CD14-positive monocyte (primary cell): Measurements from ENCODE around the gene OMD. TPM values are rescaled to one million over a fixed set of nuclear protein-coding genes. Genes with fewer than 3 reads are reported as not detected.

Experiments
- DNase-seq, 3 donors: peaks; one replicate each; pipeline ENCODE4 v3.0.0-alpha.2; 2011 to 2022
- H2AFZ ChIP-seq: 2 replicates; pipeline ENCODE4 v1.6.0; 2012; ENCODE audit warnings: mild to moderate bottlenecking, low read depth, low read length, inconsistent platforms; ENCODE audit not compliant: insufficient read depth, poor library complexity, severe bottlenecking
- H3K27ac ChIP-seq, 2 donors: 1 replicate in 1 of 2; 2 replicates in 1 of 2; pipeline ENCODE4 v1.5.1; 2012 to 2013; ENCODE audit warnings: low read length in 2 of 2, control low read depth in 1 of 2, inconsistent platforms in 1 of 2, low read depth in 1 of 2, mild to moderate bottlenecking in 1 of 2
- H3K27me3 ChIP-seq, 2 donors: one replicate each; pipeline versions ENCODE4 v1.6.0 to v1.6.1; 2011 to 2013; ENCODE audit warnings: low read length in 2 of 2; ENCODE audit not compliant: control insufficient read depth in 2 of 2, insufficient read depth in 2 of 2
- H3K36me3 ChIP-seq, 2 donors: replicated peaks in 1 of 2; 1 replicate in 1 of 2; 2 replicates in 1 of 2; pipeline versions ENCODE4 v1.5.1 to v1.6.1; 2012 to 2013; ENCODE audit warnings: low read length in 2 of 2, control low read depth in 1 of 2, inconsistent platforms in 1 of 2, mild to moderate bottlenecking in 1 of 2; ENCODE audit not compliant: insufficient read depth in 2 of 2, control insufficient read depth in 1 of 2
- H3K4me1 ChIP-seq, 2 donors: 1 replicate in 1 of 2; 2 replicates in 1 of 2; pipeline versions ENCODE4 v1.5.1 to v1.6.1; 2012 to 2013; ENCODE audit warnings: low read length in 2 of 2, control low read depth in 1 of 2, inconsistent platforms in 1 of 2, mild to moderate bottlenecking in 1 of 2, moderate library complexity in 1 of 2; ENCODE audit not compliant: insufficient read depth in 2 of 2, control insufficient read depth in 1 of 2
- H3K4me2 ChIP-seq: replicated peaks from 2 replicates; pipeline ENCODE3; 2012; ENCODE audit warnings: low read length, moderate library complexity, mild to moderate bottlenecking; ENCODE audit not compliant: poor library complexity, severe bottlenecking; ENCODE audit errors: extremely low read depth
- H3K4me3 ChIP-seq, 3 experiments: fragments of 200-600 bp in 1 of 3; sonication (generic) in 1 of 3; replicated peaks in 1 of 3; 1 replicate in 2 of 3; 2 replicates in 1 of 3; pipeline ENCODE4 v1.5.1; 2011 to 2013; ENCODE audit warnings: low read length in 3 of 3, mild to moderate bottlenecking in 3 of 3, control low read depth in 2 of 3, low read depth in 2 of 3, inconsistent platforms in 1 of 3, moderate library complexity in 1 of 3
- H3K79me2 ChIP-seq: 2 replicates; pipeline ENCODE4 v1.6.0; 2012; ENCODE audit warnings: mild to moderate bottlenecking, control low read depth, inconsistent platforms, low read length, moderate library complexity; ENCODE audit not compliant: insufficient read depth
- H3K9ac ChIP-seq: 2 replicates; pipeline ENCODE4 v1.6.0; 2017; ENCODE audit warnings: low read length, mild to moderate bottlenecking; ENCODE audit not compliant: insufficient read depth, poor library complexity, severe bottlenecking
- H3K9me3 ChIP-seq, 2 donors: replicated peaks in 1 of 2; 1 replicate in 1 of 2; 2 replicates in 1 of 2; pipeline versions ENCODE4 v1.5.1 to v1.6.1; 2012 to 2013; ENCODE audit warnings: low read length in 2 of 2, control low read depth in 1 of 2; ENCODE audit not compliant: control insufficient read depth in 1 of 2, insufficient read depth in 1 of 2
- H4K20me1 ChIP-seq: 2 replicates; pipeline ENCODE4 v1.6.0; 2012; ENCODE audit warnings: mild to moderate bottlenecking, low read length, control low read depth, moderate library complexity; ENCODE audit not compliant: insufficient read depth
- H3K27ac Mint-ChIP-seq, 7 donors: one replicate each; pipeline ENCODE4 v1.8.0; 2020; ENCODE audit warnings: mild to moderate bottlenecking in 7 of 7, mixed read lengths in 7 of 7, moderate library complexity in 6 of 7, inconsistent platforms in 2 of 7
- H3K27me3 Mint-ChIP-seq, 3 donors: one replicate each; pipeline ENCODE4 v1.8.0; 2021 to 2022; ENCODE audit warnings: low read depth in 3 of 3, mild to moderate bottlenecking in 3 of 3, mixed read lengths in 3 of 3, moderate library complexity in 3 of 3, inconsistent platforms in 1 of 3
- H3K36me3 Mint-ChIP-seq, 2 donors: one replicate each; pipeline ENCODE4 v1.8.0; 2020; ENCODE audit warnings: mixed read lengths in 2 of 2, inconsistent platforms in 1 of 2, mild to moderate bottlenecking in 1 of 2
- H3K4me1 Mint-ChIP-seq: one replicate; pipeline ENCODE4 v1.8.0; 2020; ENCODE audit warnings: mild to moderate bottlenecking, mixed read lengths
- H3K4me3 Mint-ChIP-seq, 2 donors: one replicate each; pipeline ENCODE4 v1.8.0; 2020; ENCODE audit warnings: mild to moderate bottlenecking in 2 of 2, mixed read lengths in 2 of 2, moderate library complexity in 1 of 2
- H3K9me3 Mint-ChIP-seq, 7 donors: one replicate each; pipeline ENCODE4 v1.8.0; 2020 to 2022; ENCODE audit warnings: mixed read lengths in 7 of 7, mild to moderate bottlenecking in 6 of 7, moderate library complexity in 6 of 7, inconsistent platforms in 2 of 7
- CTCF ChIP-seq: fragments of 200-600 bp; IDR thresholded peaks from one replicate; pipeline ENCODE4 v1.8.0; 2022; ENCODE audit warnings: antibody characterized with exemption, mild to moderate bottlenecking
- WGBS: methylation state at CpG from one replicate; pipeline ENCODE4 v1.1.5; 2013; ENCODE audit warnings: missing lambda C conversion rate; ENCODE audit not compliant: insufficient coverage; 5-methylcytosine and 5-hydroxymethylcytosine counted together
- intact Hi-C, 2 donors: fragments of 100-400 bp; cut with micrococcal nuclease; formaldehyde crosslinking; loops; one replicate each; pipeline versions ENCODE4 v1.15.0 to v1.15.1; 2023
- polyA plus RNA-seq, 3 donors: library from polyadenylated mRNA; depleted of rRNA in 1 of 3; unstranded in 2 of 3; stranded (reverse) in 1 of 3; fragments of 300-500 nt in 2 of 3; fragments of >200 nt in 1 of 3; fragmentation: Illumina TruSeq in 2 of 3; gene quantifications; 1 replicate in 2 of 3; 2 replicates in 1 of 3; pipeline ENCODE4 v1.2.3, GENCODE V29; 2012 to 2021

Gene OMD
- polyA plus RNA-seq, 3 donors: not detected

DNA sequence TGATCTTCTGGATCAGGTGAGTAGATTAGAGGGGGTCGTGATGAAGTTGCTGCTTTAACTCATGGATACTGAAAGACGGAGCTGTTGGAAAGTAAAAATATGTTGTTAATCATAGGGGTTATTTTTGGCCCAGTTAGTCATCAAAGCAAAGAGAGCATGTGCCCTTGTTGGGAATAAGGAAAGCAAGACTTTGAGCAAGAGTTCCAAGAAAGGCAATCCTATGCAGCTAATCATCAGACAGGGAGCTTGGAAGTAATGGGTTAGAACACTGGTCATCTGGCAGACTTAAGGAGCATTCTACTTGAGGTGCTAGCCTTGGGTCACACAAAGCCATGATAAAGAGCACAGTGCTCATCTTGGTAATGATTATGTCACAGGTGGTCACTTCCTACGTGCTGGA is 39.7 kb upstream of the OMD start:
- H3K36me3 Mint-ChIP-seq: peaks cover 0 to 3% of the 10 kb centered on the region in 2 donors
- no peaks in the 10 kb centered on the region for H3K27me3 ChIP-seq
- no peak for DNase-seq
- no peaks in the 10 kb centered on the region for H3K4me1 Mint-ChIP-seq
- WGBS: 98% methylated on average over 3 of the region's 3 CpGs
- no peaks in the 10 kb centered on the region for H3K9me3 ChIP-seq
- H3K4me1 ChIP-seq: no peaks in the 10 kb centered on the region
- no peak overlapping the region for H2AFZ ChIP-seq
- no peaks in the 10 kb centered on the region for H3K36me3 ChIP-seq
- intact Hi-C loops: no loop called here
- H3K4me3 ChIP-seq: no peak overlapping the region
- H3K27me3 Mint-ChIP-seq: no peaks in the 10 kb centered on the region
- H3K9me3 Mint-ChIP-seq: no peaks in the 10 kb centered on the region
- H3K27ac ChIP-seq: no peak overlapping the region
- H3K79me2 ChIP-seq: no peaks in the 10 kb centered on the region
- H3K9ac ChIP-seq: no peak overlapping the region
- TF ChIP-seq CTCF: no peak
- no peak overlapping the region for H3K27ac Mint-ChIP-seq
- no peak overlapping the region for H3K4me3 Mint-ChIP-seq
- no peaks in the 10 kb centered on the region for H4K20me1 ChIP-seq
- H3K4me2 ChIP-seq: no peak overlapping the region

DNA sequence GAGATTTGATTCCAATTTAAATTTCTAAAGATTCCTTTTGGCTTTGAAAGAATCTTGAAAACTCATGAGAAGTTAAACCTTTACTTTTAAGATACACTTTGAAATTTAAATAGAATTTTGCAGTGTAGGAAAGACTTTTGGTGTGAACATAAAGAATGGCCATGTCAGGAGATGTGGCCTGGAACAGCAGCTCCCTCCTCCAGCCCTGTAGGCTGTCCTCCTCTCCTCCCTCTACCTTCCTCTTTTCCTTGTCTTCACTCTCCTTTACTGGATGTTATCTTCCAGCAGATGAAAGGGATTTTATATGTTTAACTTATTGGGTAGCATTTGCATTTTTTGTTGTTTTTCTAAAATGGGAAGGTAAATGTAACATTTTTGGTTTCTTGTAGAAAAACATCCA is 39.1 kb upstream of the OMD start:
- Histone ChIP-seq H3K36me3 (no peaks in the 10 kb centered on the region), H3K4me1 (no peaks in the 10 kb centered on the region), H2AFZ (no peak overlapping the region), H3K4me3 (no peak overlapping the region), H3K4me2 (no peak overlapping the region), H3K9ac (no peak overlapping the region), H3K27ac (no peak overlapping the region), H4K20me1 (no peaks in the 10 kb centered on the region), H3K79me2 (no peaks in the 10 kb centered on the region), H3K9me3 (no peaks in the 10 kb centered on the region), H3K27me3 (no peaks in the 10 kb centered on the region)
- intact Hi-C loops: no loop called here
- Mint-ChIP-seq H3K36me3 (peaks cover 0 to 3% of the 10 kb centered on the region in 2 donors), H3K9me3 (no peaks in the 10 kb centered on the region), H3K27ac (no peak overlapping the region), H3K4me3 (no peak overlapping the region), H3K4me1 (no peaks in the 10 kb centered on the region), H3K27me3 (no peaks in the 10 kb centered on the region)
- DNase-seq: no peak
- no peak for TF ChIP-seq CTCF
